Measurements from ENCODE around the gene RABGAP1L.

GRCh38 chr1:174406421-174406820, 247.1 kb downstream of the RABGAP1L start:
- TF ChIP-seq CTCF (IDR thresholded peaks at IDR 0.05; ENCODE audit: extremely low read depth in 1 of 2, insufficient read depth in 1 of 2, low read depth in 1 of 2, low read length in 2 of 2): no peak
- no peak for TF ChIP-seq POLR2A (IDR thresholded peaks at IDR 0.05; ENCODE audit: low read depth, low read length)
- no peak for TF ChIP-seq EZH2 (IDR thresholded peaks at IDR 0.05; ENCODE audit: borderline replicate concordance, low read depth, low read length, severe bottlenecking)

Measured in endothelial cell of umbilical vein (primary cell).